ENCODE data around the gene STX7.

Gene STX7

GRCh38 chr6:132465530-132466485 lies 47.1 kb downstream of the STX7 start:
- TF ChIP-seq, protein P1, sequence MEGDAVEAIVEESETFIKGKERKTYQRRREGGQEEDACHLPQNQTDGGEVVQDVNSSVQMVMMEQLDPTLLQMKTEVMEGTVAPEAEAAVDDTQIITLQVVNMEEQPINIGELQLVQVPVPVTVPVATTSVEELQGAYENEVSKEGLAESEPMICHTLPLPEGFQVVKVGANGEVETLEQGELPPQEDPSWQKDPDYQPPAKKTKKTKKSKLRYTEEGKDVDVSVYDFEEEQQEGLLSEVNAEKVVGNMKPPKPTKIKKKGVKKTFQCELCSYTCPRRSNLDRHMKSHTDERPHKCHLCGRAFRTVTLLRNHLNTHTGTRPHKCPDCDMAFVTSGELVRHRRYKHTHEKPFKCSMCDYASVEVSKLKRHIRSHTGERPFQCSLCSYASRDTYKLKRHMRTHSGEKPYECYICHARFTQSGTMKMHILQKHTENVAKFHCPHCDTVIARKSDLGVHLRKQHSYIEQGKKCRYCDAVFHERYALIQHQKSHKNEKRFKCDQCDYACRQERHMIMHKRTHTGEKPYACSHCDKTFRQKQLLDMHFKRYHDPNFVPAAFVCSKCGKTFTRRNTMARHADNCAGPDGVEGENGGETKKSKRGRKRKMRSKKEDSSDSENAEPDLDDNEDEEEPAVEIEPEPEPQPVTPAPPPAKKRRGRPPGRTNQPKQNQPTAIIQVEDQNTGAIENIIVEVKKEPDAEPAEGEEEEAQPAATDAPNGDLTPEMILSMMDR (IDR thresholded peaks at IDR 0.05): no peak
- Histone ChIP-seq H3K27ac (no peak overlapping the region), H3K36me3 (peaks cover 100% of the 10 kb centered on the region)

GRCh38 chr6:132464538-132465256 lies 48.2 kb downstream of the STX7 start:
- Histone ChIP-seq H3K27ac (no peak overlapping the region), H3K9me3 (no peaks in the 10 kb centered on the region), H3K27me3 (no peaks in the 10 kb centered on the region), H3K36me3 (peaks cover 100% of the 10 kb centered on the region), H3K4me1 (ENCODE audit: control insufficient read depth in 1 of 2, insufficient read depth in 1 of 2, low read depth in 1 of 2, low read length in 1 of 2) (no peaks in the 10 kb centered on the region), H3K4me3 (ENCODE audit: low read depth in 1 of 2, low read length in 1 of 2) (no peak overlapping the region)
- TF ChIP-seq, protein P1 (IDR thresholded peaks at IDR 0.05): no peak

More at GRCh38 chr6:132465530-132466485, 47.1 kb downstream of the STX7 start:
- Histone ChIP-seq H3K4me1 (ENCODE audit: control insufficient read depth in 1 of 2, insufficient read depth in 1 of 2, low read depth in 1 of 2, low read length in 1 of 2) (no peaks in the 10 kb centered on the region), H3K9me3 (no peaks in the 10 kb centered on the region), H3K27me3 (no peaks in the 10 kb centered on the region), H3K4me3 (ENCODE audit: low read depth in 1 of 2, low read length in 1 of 2) (no peak overlapping the region)

GRCh38 chr6:132461958-132462357 lies 51.0 kb downstream of the STX7 start:
- H3K36me3 ChIP-seq: peaks cover 97% of the 10 kb centered on the region
- H3K9me3 ChIP-seq: no peaks in the 10 kb centered on the region
- no peaks in the 10 kb centered on the region for H3K27me3 ChIP-seq
- peaks cover 15 to 18% of the 10 kb centered on the region in 2 experiments for H3K4me1 ChIP-seq (ENCODE audit: control insufficient read depth in 1 of 2, insufficient read depth in 1 of 2, low read depth in 1 of 2, low read length in 1 of 2)
- H3K4me3 ChIP-seq (ENCODE audit: low read depth in 1 of 2, low read length in 1 of 2): no peak overlapping the region
- H3K27ac ChIP-seq: no peak overlapping the region
- TF ChIP-seq, protein P1 (IDR thresholded peaks at IDR 0.05): no peak

- Histone ChIP-seq H3K36me3 (peaks cover 84% of the 10 kb centered on the region), H3K4me1 (ENCODE audit: control insufficient read depth in 1 of 2, insufficient read depth in 1 of 2, low read depth in 1 of 2, low read length in 1 of 2) (peaks cover 31 to 32% of the 10 kb centered on the region in 2 experiments), H3K27me3 (no peaks in the 10 kb centered on the region), H3K27ac (peak overlapping the region; percentile 81), H3K9me3 (no peaks in the 10 kb centered on the region), H3K4me3 (ENCODE audit: low read depth in 1 of 2, low read length in 1 of 2) (no peak overlapping the region)
- TF ChIP-seq, protein P1 (IDR thresholded peaks at IDR 0.05): no peak
These were observed 53.3 kb downstream of the STX7 start for GRCh38 chr6:132459605-132459952.

DNA sequence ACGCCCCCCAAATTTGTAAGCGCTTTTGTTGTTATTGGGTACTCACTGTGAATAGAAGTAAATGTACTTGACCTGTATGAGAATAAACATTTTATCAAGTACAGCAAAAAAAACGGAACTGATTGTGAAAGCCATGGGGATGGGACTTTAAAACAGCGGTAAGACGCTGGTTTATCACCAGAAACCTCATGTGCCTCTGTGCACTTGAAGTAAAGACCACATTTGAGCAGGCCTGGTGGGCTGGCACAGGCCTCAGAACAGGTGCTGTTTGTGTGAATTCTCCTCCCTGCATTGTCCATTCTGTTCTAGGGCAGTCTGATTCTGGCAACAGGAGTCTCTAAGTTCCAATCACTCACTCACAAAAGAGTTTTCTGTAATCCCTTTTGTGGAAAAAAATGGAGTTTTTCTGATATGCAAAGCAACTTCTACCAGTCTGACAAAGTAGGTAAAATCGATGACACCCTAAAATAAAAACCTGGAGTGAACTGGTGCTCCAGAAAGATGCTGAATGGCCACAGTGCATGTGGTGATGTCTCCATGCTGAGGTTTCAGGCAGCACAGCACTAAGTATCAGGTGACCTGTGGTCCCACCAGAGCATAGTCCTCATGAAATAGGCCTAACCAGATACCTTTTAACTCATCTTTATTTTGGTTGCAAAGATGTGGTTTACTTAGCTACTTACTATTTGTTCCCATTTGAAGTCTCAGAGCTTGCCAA lies 53.9 kb downstream of the STX7 start:
- Histone ChIP-seq H3K27me3 (no peaks in the 10 kb centered on the region), H3K4me1 (ENCODE audit: control insufficient read depth in 1 of 2, insufficient read depth in 1 of 2, low read depth in 1 of 2, low read length in 1 of 2) (peaks cover 31 to 32% of the 10 kb centered on the region in 2 experiments), H3K4me3 (ENCODE audit: low read depth in 1 of 2, low read length in 1 of 2) (no peak overlapping the region), H3K36me3 (peaks cover 79% of the 10 kb centered on the region), H3K9me3 (no peaks in the 10 kb centered on the region), H3K27ac (peak overlapping the region; percentile 81)
- TF ChIP-seq, protein P1 (IDR thresholded peaks at IDR 0.05): no peak
